ENCODE results near the gene GRAMD1B.
"Not testable (repeated sequence)": the region's sequence is repeated elsewhere in the genome, so short reads cannot be mapped to it uniquely, and the experiment has no call there.

The GRAMD1B gene

GRCh38 chr11:123448823-123449222 lies 18.8 kb downstream of the GRAMD1B start:
- Mint-ChIP-seq H3K27me3 (no peaks in the 10 kb centered on the region), H3K9me3 (no peaks in the 10 kb centered on the region), H3K4me3 (no peak overlapping the region), H3K27ac (no peak overlapping the region), H3K36me3 (no peaks in the 10 kb centered on the region), H3K4me1 (peaks cover 3 to 10% of the 10 kb centered on the region in 2 donors)
- no peak for ATAC-seq (replicated peaks)
- no peak for DNase-seq

- Mint-ChIP-seq H3K27ac (no peak overlapping the region), H3K4me3 (no peak overlapping the region), H3K9me3 (no peaks in the 10 kb centered on the region), H3K36me3 (no peaks in the 10 kb centered on the region), H3K4me1 (peaks cover 8 to 16% of the 10 kb centered on the region in 2 donors), H3K27me3 (peaks cover 0 to 4% of the 10 kb centered on the region in 2 donors)
- DNase-seq (no peak), ATAC-seq (replicated peaks) (no peak)
Measured at GRCh38 chr11:123449436-123449835, 19.4 kb downstream of the GRAMD1B start.

GRCh38 chr11:123450623-123451022 lies 20.6 kb downstream of the GRAMD1B start:
- Mint-ChIP-seq H3K4me1 (peaks cover 11 to 19% of the 10 kb centered on the region in 2 donors), H3K4me3 (no peak overlapping the region), H3K27ac (no peak overlapping the region), H3K27me3 (peaks cover 0 to 6% of the 10 kb centered on the region in 2 donors), H3K9me3 (no peaks in the 10 kb centered on the region), H3K36me3 (no peaks in the 10 kb centered on the region)
- ATAC-seq (replicated peaks) (no peak), DNase-seq (no peak)

GRCh38 chr11:123451183-123451781 lies 21.2 kb downstream of the GRAMD1B start:
- H3K9me3 Mint-ChIP-seq = no peaks in the 10 kb centered on the region
- no peaks in the 10 kb centered on the region for H3K36me3 Mint-ChIP-seq
- peaks cover 0 to 6% of the 10 kb centered on the region in 2 donors for H3K27me3 Mint-ChIP-seq
- DNase-seq = no peak
- peaks cover 11 to 19% of the 10 kb centered on the region in 2 donors for H3K4me1 Mint-ChIP-seq
- no peak overlapping the region for H3K27ac Mint-ChIP-seq
- H3K4me3 Mint-ChIP-seq = no peak overlapping the region
- ATAC-seq (replicated peaks) = no peak

- Mint-ChIP-seq H3K27ac (no peak overlapping the region), H3K27me3 (peaks cover 0 to 6% of the 10 kb centered on the region in 2 donors), H3K9me3 (no peaks in the 10 kb centered on the region), H3K4me1 (peaks cover 13 to 19% of the 10 kb centered on the region in 2 donors), H3K4me3 (no peak overlapping the region), H3K36me3 (no peaks in the 10 kb centered on the region)
- DNase-seq = no peak
- ATAC-seq (replicated peaks) = peak; percentile 64 to 71
Measured at GRCh38 chr11:123452794-123453193, 22.7 kb downstream of the GRAMD1B start.

- H3K4me1 Mint-ChIP-seq = peaks cover 13 to 19% of the 10 kb centered on the region in 2 donors
- H3K27ac Mint-ChIP-seq = peak overlapping the region; percentile 14
- no peak for DNase-seq
- no peaks in the 10 kb centered on the region for H3K9me3 Mint-ChIP-seq
- no peaks in the 10 kb centered on the region for H3K36me3 Mint-ChIP-seq
- peak; percentile 50 to 67 for ATAC-seq (replicated peaks)
- H3K4me3 Mint-ChIP-seq = no peak overlapping the region
- peaks cover 0 to 6% of the 10 kb centered on the region in 2 donors for H3K27me3 Mint-ChIP-seq
Measured at GRCh38 chr11:123454060-123454651, 24.1 kb downstream of the GRAMD1B start.

- ATAC-seq (replicated peaks) (no peak), DNase-seq (no peak)
- Mint-ChIP-seq H3K27ac (no peak overlapping the region), H3K4me3 (no peak overlapping the region), H3K27me3 (peaks cover 0 to 6% of the 10 kb centered on the region in 2 donors), H3K4me1 (peaks cover 13 to 19% of the 10 kb centered on the region in 2 donors), H3K9me3 (no peaks in the 10 kb centered on the region), H3K36me3 (no peaks in the 10 kb centered on the region)
Measured at GRCh38 chr11:123454796-123455195, 24.7 kb downstream of the GRAMD1B start.

- not testable (repeated sequence) for DNase-seq; ATAC-seq (replicated peaks); H3K4me3 Mint-ChIP-seq; H3K27ac Mint-ChIP-seq; H3K9me3 Mint-ChIP-seq; H3K36me3 Mint-ChIP-seq; H3K27me3 Mint-ChIP-seq
- H3K4me1 Mint-ChIP-seq = peaks cover 13 to 19% of the 10 kb centered on the region in 2 donors
Measured at GRCh38 chr11:123456448-123456847, 26.4 kb downstream of the GRAMD1B start.

GRCh38 chr11:123457187-123457770 lies 27.2 kb downstream of the GRAMD1B start:
- H3K27ac Mint-ChIP-seq = no peak overlapping the region
- DNase-seq (no peak), ATAC-seq (replicated peaks) (peak in 1 of 2 donors; percentile 33)
- peaks cover 13 to 17% of the 10 kb centered on the region in 2 donors for H3K4me1 Mint-ChIP-seq
- no peaks in the 10 kb centered on the region for H3K36me3 Mint-ChIP-seq
- no peak overlapping the region for H3K4me3 Mint-ChIP-seq
- H3K9me3 Mint-ChIP-seq = no peaks in the 10 kb centered on the region
- H3K27me3 Mint-ChIP-seq = peaks cover 0 to 6% of the 10 kb centered on the region in 2 donors

GRCh38 chr11:123458501-123458900 lies 28.4 kb downstream of the GRAMD1B start:
- Mint-ChIP-seq H3K4me1 (peaks cover 10% of the 10 kb centered on the region in 2 donors), H3K4me3 (no peak overlapping the region), H3K27me3 (peaks cover 0 to 6% of the 10 kb centered on the region in 2 donors), H3K36me3 (no peaks in the 10 kb centered on the region), H3K9me3 (no peaks in the 10 kb centered on the region), H3K27ac (no peak overlapping the region)
- DNase-seq (no peak), ATAC-seq (replicated peaks) (no peak)

- Mint-ChIP-seq H3K9me3 (no peaks in the 10 kb centered on the region), H3K4me1 (peaks cover 0 to 2% of the 10 kb centered on the region in 2 donors), H3K36me3 (no peaks in the 10 kb centered on the region), H3K4me3 (no peak overlapping the region), H3K27ac (no peak overlapping the region), H3K27me3 (no peaks in the 10 kb centered on the region)
- DNase-seq (no peak), ATAC-seq (replicated peaks) (no peak)
Measured at GRCh38 chr11:123460012-123460700, 30.1 kb downstream of the GRAMD1B start.

GRCh38 chr11:123461164-123461563 lies 31.1 kb downstream of the GRAMD1B start:
- Mint-ChIP-seq H3K36me3 (no peaks in the 10 kb centered on the region), H3K27ac (no peak overlapping the region), H3K4me1 (peaks cover 7% of the 10 kb centered on the region in 2 donors), H3K9me3 (no peaks in the 10 kb centered on the region), H3K4me3 (no peak overlapping the region), H3K27me3 (no peaks in the 10 kb centered on the region)
- ATAC-seq (replicated peaks) (no peak), DNase-seq (no peak)

- DNase-seq; H3K4me3 Mint-ChIP-seq; H3K27ac Mint-ChIP-seq; ATAC-seq (replicated peaks); H3K36me3 Mint-ChIP-seq; H3K9me3 Mint-ChIP-seq; H3K4me1 Mint-ChIP-seq; H3K27me3 Mint-ChIP-seq: not testable (repeated sequence)
Measured at GRCh38 chr11:123465667-123466066, 35.6 kb downstream of the GRAMD1B start.

- not testable (repeated sequence) for H3K4me1 Mint-ChIP-seq; H3K9me3 Mint-ChIP-seq; ATAC-seq (replicated peaks); H3K27me3 Mint-ChIP-seq; H3K36me3 Mint-ChIP-seq; H3K27ac Mint-ChIP-seq; DNase-seq; H3K4me3 Mint-ChIP-seq
Measured at GRCh38 chr11:123466172-123466571, 36.1 kb downstream of the GRAMD1B start.
